ENCODE measurements around the gene PCDH19.

PCDH19 gene

GRCh38 chrX:100395781-100396180 lies 14.3 kb downstream of the PCDH19 start:
- no peak for DNase-seq

- no peak for DNase-seq
Measured at GRCh38 chrX:100381619-100382018, 28.5 kb downstream of the PCDH19 start.

- no peak for DNase-seq
Measured at GRCh38 chrX:100379388-100379986, 30.6 kb downstream of the PCDH19 start.

DNA sequence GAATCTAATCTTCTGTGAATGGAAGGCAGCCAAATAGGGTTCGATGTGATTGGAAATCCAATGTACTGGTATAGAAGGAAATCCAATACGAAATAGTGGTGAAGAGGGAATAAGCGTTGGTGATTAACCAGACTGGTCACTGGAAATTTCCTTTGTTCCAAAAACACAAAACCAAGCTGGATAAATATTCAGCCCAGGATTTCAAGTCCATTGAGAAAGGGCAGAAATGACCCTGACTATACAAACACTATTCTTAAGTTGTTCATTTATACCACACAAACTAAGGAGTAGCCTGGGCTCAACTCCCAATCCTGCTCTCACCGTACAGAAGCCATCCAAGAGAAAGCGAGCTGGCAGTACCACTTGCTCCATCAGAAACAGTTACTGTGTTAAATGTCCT lies 32.2 kb downstream of the PCDH19 start:
- no peak for DNase-seq

- DNase-seq: no peak
Measured at GRCh38 chrX:100376576-100376975, 33.5 kb downstream of the PCDH19 start.

- no peak for DNase-seq
Measured at GRCh38 chrX:100373673-100374072, 36.4 kb downstream of the PCDH19 start.

DNA sequence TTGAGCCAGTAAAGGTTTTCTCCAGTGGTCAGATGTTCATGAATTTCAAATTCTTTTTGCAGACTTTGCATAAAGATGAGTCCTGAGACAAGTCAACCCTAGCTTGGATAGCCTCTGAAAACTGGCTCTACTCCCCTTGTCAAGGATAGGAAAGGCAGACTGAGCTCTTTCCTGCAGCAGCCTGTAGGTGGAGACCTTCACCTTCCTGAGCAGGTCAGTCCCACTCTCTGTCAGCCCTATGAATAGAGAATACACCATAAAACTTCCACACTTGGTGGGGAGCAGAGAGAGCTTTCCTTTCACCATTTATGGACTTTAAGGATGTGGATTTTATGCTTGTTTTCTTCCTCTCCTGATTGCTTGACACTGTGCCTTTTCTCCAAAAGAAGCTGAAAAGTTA lies 41.9 kb downstream of the PCDH19 start:
- DNase-seq: no peak

DNA sequence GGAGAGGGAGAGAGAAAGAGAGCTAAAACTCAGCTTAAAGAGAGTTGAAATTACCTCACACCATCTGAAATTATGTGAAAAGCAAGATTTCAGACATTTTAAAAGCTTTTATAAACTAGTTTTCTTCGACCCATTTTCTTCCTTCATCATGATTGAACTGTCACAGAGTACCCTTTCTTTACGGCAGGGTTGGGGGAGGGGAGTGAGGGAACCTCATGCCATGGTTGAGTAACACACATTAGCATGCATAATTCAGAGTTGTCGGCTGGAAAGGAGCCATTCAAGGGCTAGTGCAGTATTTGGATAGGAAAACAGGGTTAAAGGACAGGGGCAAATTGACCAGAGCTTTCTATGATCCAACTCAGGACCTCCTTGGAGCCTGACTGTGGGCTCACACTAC lies 46.2 kb downstream of the PCDH19 start:
- no peak for DNase-seq

GRCh38 chrX:100358766-100359165 lies 51.3 kb downstream of the PCDH19 start:
- DNase-seq: no peak

- DNase-seq: no peak
Measured at GRCh38 chrX:100356351-100356896, 53.6 kb downstream of the PCDH19 start.

- no peak for DNase-seq
Measured at GRCh38 chrX:100355680-100356079, 54.4 kb downstream of the PCDH19 start.

DNA sequence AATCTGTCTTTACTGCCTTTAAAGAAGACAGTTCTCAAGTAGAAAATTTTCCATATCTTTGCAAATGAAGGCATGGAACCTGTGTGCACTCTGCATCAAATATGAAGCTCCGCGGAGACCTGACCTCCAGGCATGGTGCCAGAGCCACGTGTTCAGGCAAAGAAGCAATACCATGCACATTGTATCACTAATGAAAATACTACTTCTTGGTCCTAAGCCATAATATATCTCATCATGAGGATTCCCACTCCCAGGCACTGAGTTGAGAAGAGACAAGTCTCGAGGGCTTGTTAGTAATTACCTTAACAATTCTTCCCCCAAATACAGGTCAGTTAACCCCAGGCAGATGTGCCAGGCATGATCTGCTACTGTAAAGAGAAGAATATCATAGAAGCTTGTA lies 56.7 kb downstream of the PCDH19 start:
- DNase-seq: no peak

GRCh38 chrX:100350704-100351489 lies 59.2 kb downstream of the PCDH19 start:
- DNase-seq: no peak

- DNase-seq: no peak
Measured at GRCh38 chrX:100349391-100349790, 60.7 kb downstream of the PCDH19 start.

DNA sequence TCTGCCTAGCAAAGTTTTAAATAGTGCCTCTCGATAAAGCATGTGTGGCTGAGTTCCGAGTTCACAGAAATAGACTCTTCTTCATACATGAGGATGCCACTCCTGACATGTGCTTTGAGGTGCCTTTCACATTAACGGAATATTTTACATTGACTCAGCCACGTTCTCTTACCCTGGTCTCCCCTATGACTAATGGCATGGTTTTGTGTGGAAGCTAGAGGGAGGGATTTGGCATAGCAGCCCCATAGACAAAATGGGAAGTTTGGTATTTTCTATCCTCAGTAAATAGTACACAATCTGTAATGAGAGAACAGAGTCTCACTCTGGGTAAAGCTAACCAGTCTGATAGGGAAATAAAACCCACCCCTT lies 68.9 kb downstream of the PCDH19 start:
- DNase-seq: no peak

DNA sequence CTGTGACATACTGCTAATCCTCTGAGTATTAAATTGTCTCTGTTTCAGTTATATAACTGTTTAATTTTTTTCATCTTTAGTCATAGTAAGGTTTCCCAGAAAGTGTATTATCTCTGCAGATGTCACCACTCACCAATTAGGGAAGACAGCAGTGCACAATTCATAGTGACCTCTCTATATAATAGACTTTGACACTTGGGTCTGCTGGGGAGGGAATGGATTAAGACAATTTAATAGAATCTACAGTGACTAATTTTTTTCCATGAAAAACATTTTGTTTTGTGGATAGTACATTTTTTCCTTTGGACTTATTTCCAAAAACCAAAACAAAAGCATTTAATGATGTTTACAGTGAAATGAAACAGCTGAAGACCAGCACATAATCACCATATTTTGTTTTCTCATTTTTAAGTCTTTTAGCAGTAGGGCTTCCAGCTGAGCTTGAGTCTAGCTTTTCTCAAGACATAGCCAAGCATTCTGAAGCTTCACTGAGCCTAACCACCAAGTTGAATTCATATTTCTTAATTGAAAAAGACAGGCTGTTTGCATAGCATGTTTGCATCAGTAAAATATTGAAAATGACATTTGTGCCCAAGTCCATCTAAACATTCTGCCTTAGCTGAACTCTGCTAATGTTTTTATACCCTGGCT lies 69.5 kb downstream of the PCDH19 start:
- no peak for DNase-seq

GRCh38 chrX:100328351-100328750 lies 81.7 kb downstream of the PCDH19 start:
- DNase-seq: no peak

GRCh38 chrX:100319716-100320115 lies 90.4 kb downstream of the PCDH19 start:
- no peak for DNase-seq

DNA sequence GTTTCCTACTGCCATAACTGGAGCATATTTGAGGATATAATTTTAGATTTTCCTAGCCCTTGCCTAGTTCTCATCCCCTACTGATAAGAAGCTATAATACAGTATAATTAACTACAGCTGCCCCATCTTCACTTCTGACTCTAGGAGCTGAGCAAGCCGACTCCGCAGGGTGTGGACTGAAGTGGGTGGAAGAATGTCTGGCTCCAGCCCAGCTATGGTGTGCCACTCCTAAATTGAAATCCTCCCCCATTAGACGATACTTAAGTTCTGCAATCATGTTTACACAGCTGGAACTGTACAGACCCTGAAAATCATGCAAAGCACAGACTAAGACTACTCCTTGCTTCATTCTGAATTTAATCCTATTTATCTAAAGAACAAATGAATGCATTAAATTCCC lies 93.1 kb downstream of the PCDH19 start:
- DNase-seq: no peak

DNA sequence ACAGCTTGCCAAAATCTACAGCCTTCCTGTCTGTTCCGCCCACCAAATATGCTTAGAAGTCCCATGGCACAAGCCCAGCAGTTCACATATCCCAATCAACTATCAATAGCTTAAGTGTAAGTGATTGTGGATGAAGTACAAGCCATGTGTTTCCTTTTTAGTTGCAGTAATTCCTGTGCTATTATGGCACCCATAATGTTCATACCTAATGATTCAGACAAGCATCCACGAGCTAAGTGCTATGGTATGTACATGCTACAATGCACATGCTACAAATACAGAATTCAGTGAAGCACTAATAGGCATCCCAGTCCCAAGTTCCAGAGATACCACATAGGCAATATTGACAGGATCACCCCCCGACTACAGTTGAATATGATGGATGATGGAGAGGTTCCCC lies 94.5 kb downstream of the PCDH19 start:
- DNase-seq: no peak

DNA sequence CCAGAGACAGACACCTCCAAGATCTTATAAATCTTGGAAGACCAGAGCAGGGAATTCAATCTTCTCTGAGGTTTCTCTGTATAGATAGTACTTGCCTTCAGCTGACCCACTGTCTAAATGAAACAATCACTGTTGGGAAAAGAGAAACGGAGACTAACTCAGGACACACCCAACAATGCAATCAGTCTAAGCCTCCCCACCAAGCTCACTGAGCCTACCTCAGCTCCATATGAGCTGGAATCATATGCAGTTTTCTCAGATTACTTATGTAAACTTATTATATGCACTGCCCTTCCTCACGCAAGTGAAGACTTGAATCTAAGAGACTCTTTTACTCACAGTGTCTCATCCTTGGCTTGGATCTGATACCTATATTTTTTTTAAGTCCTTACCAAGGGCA lies 110.5 kb downstream of the PCDH19 start:
- no peak for DNase-seq

- no peak for DNase-seq
Measured at GRCh38 chrX:100297728-100298127, 112.3 kb downstream of the PCDH19 start.

DNA sequence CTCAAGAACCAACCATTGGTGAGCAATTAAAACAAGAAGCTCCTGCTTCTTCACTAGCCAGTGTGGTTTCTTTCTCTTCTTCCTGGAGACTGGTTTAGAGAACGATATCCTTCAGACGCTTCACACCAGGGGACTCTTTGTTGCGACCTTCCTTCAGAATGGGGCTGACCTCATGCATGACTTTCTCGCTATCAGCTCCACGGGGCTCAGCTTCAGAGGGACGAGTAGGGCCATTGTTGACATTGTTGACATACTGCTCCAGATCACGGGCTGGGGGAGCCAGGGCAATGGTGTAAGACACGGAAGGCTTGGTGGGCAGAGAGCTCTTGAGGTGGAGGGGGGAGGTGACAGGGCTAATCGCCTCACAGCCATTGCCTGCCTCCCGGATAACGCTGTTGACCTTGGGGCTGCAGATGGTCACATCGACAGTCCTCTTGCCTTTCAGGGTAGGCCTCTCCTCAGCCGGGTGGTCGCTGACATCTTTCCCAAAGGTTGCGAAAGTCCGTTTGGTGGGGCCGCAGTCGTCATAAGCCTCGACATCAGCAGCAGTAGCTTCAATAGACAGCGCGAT lies 113.8 kb downstream of the PCDH19 start:
- no peak for DNase-seq

GRCh38 chrX:100294965-100295364 lies 115.1 kb downstream of the PCDH19 start:
- no peak for DNase-seq

Measured in stimulated activated CD4-positive, alpha-beta T cell treated with anti-CD3 and anti-CD28 coated beads, Interleukin-4, amount 100 ng/mL, for 1 hour (primary cell).